Astrocyte of the spinal cord (primary cell): ENCODE results near the gene YIPF2.

Experiments
- DNase-seq: peaks from one replicate; pipeline ENCODE4 v3.0.0; 2011; ENCODE audit warnings: low read depth, low spot score
- H3K4me3 ChIP-seq: 2 replicates; pipeline ENCODE4 v1.5.1; 2011; ENCODE audit warnings: low read depth, mild to moderate bottlenecking, low read length, moderate library complexity
- in situ Hi-C: cut with HindIII; loops from 2 replicates; pipeline ENCODE4 v1.10.0; 2017; ENCODE audit warnings: low sequenced_read_pairs
- TF ChIP-seq, protein P1 (sequence below): IDR thresholded peaks from 2 replicates; pipeline ENCODE4 v1.5.1; 2012; ENCODE audit warnings: low read depth, mild to moderate bottlenecking, low read length, inconsistent platforms

The YIPF2 gene

DNA sequence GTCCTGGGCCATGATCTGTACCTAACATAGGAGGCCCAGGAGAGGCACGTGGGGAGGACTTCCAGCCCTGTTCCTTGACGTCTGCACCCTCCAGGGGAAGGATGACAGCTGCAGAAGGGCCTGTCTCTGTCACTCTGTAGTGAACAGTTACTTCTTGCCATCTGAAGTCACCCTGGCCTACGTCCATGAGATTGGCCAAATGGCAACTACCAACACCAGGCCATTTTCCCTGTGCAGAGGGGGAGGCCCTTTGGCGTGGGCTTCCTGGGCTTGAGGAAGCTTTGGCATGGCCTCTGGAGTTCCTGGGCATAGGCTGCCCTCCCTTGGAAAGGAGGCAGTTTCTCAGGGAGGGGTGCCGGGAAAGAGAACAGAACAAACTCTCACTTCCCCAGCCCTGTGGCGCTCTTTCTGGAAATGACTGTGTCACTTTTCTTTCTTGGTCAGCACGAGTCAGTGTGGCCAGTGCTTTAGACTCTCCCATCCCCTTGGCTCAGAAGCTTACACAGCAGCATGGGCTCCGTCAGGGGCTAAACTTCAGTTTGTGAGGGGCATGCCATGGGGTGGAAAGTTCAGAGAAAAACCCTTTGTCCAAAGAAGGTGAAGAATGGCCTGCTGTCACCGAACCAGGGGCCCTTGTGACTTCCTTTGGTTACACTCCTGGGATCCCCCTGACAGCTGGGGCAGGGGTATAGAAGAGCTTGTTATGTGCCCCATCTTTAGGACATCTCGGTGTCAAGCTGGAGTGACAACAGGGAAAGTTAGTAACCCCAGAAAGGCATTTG is 51.8 kb downstream of the YIPF2 start:
- no peak overlapping the region for H3K4me3 ChIP-seq
- TF ChIP-seq, protein P1, sequence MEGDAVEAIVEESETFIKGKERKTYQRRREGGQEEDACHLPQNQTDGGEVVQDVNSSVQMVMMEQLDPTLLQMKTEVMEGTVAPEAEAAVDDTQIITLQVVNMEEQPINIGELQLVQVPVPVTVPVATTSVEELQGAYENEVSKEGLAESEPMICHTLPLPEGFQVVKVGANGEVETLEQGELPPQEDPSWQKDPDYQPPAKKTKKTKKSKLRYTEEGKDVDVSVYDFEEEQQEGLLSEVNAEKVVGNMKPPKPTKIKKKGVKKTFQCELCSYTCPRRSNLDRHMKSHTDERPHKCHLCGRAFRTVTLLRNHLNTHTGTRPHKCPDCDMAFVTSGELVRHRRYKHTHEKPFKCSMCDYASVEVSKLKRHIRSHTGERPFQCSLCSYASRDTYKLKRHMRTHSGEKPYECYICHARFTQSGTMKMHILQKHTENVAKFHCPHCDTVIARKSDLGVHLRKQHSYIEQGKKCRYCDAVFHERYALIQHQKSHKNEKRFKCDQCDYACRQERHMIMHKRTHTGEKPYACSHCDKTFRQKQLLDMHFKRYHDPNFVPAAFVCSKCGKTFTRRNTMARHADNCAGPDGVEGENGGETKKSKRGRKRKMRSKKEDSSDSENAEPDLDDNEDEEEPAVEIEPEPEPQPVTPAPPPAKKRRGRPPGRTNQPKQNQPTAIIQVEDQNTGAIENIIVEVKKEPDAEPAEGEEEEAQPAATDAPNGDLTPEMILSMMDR: no peak
- no peak for DNase-seq
- in situ Hi-C loops: no loop called here

DNA sequence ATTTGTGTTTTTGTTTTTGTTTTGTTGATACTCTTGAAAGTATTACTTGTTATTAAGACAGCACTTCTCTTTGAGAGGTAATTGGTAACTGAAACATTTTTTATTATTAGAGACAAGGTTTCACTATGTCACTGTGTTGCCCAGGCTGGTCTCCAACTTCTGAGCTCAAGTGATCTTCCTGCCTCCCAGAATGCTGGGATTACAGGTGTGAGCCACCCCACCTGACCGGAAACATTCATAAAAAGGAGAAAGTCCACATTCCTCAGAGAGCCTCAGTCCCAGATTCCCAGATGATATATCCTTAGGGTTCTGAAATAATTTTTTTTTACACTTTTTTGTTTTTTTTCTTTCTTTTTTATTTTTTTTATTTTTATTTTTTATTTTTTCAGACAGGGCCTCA is 54.4 kb downstream of the YIPF2 start:
- TF ChIP-seq, protein P1: no peak
- in situ Hi-C loops: no loop called here
- no peak overlapping the region for H3K4me3 ChIP-seq
- no peak for DNase-seq

DNA sequence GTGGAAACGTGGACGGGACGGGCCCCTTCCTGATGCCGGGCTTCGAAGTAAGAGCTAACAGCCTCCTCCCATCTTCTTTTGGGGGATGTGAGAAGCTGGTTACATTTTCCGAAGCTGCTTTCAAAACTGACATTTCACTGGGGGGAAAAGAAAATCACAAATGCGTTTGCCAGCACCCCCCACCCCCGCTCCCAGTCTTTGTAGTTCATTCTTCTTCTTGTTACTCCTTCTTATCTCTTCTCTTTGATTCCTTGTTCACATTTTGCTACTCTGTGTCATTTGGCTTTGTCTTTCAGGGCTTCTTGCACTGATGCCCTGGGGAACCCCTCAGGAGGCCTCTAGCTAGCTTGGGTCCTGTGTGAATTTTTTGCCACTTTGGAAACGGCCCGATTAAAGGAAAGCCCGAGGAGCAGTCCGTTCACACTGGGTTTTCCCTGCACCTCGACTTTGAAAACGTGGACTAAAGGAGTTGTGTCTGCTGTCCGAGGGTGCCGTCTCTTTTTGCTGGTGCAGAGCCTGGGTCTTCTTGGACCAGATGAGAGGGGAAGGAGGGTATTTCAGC is 55.8 kb downstream of the YIPF2 start:
- peak overlapping the region; percentile 92 for H3K4me3 ChIP-seq
- TF ChIP-seq, protein P1: no peak
- in situ Hi-C loops: no loop called here
- no peak for DNase-seq
